PC-9 (cell line): ENCODE results near the gene DYNC2LI1. TPM values are rescaled to one million over a fixed set of nuclear protein-coding genes. Genes with fewer than 3 reads are reported as not detected.
A peak's percentile ranks its signal among the peaks of the same experiment; 100 is the strongest.

ENCODE experiments used
- Bru-seq: library from RNA; stranded (reverse); fragments of 400-500 nt; gene quantifications from one replicate; lab custom pipeline; 2021; lab: Mats Ljungman, UMichigan
- BruChase-seq, 2 experiments: library from RNA; stranded (reverse); fragments of 400-500 nt; gene quantifications; one replicate each; lab custom pipeline; 2021; lab: Mats Ljungman, UMichigan
- BruUV-seq: library from RNA; stranded (reverse); fragments of 400-500 nt; replicated peaks from 2 replicates; lab custom pipeline; 2021; lab: Mats Ljungman, UMichigan
- CTCF ChIA-PET: fragments of 300-600 bp; sonication (Branson Sonifier 250); formaldehyde crosslinking; loops from one replicate; lab custom pipeline; 2022; ENCODE audit warnings: antibody characterized with exemption; lab: Charles Lee
- POLR2A ChIA-PET: fragments of 300-600 bp; sonication (Branson Sonifier 250); formaldehyde crosslinking; loops from one replicate; lab custom pipeline; 2022; ENCODE audit warnings: antibody characterized with exemption; ENCODE audit not compliant: unreplicated experiment; lab: Charles Lee
- DNase-seq, 2 experiments: peaks; one replicate each; pipeline versions ENCODE4 v3.0.0 to v3.0.0-alpha.2; 2015 to 2022; ENCODE audit warnings: mixed read lengths in 1 of 2
- H2AFZ ChIP-seq: fragments of 200-600 bp; sonication (generic); 2 replicates; pipeline ENCODE4 v1.8.1; 2017; ENCODE audit warnings: antibody characterized with exemption
- H3F3A ChIP-seq: fragments of 200-600 bp; sonication (generic); 2 replicates; pipeline ENCODE4 v1.8.1; 2017; ENCODE audit warnings: antibody characterized with exemption, mild to moderate bottlenecking, low read depth; ENCODE audit not compliant: insufficient read depth
- H3K27ac ChIP-seq: fragments of 200-600 bp; sonication (generic); 2 replicates; pipeline ENCODE4 v1.6.1; 2016; ENCODE audit warnings: mixed run types
- H3K27me3 ChIP-seq: fragments of 200-600 bp; sonication (generic); 2 replicates; pipeline ENCODE4 v1.6.1; 2016; ENCODE audit warnings: low read depth, mixed run types; ENCODE audit not compliant: insufficient read depth
- H3K36me3 ChIP-seq: fragments of 200-600 bp; sonication (generic); 2 replicates; pipeline ENCODE4 v1.6.1; 2016; ENCODE audit warnings: low read depth, mixed run types
- H3K4me1 ChIP-seq: fragments of 200-600 bp; sonication (generic); replicated peaks from 2 replicates; pipeline ENCODE4 v1.6.1; 2016; ENCODE audit warnings: mixed run types; ENCODE audit not compliant: insufficient read depth
- H3K4me2 ChIP-seq: fragments of 200-600 bp; sonication (generic); 2 replicates; pipeline ENCODE4 v1.6.1; 2017; ENCODE audit warnings: mixed run types
- H3K4me3 ChIP-seq: fragments of 200-600 bp; sonication (generic); 2 replicates; pipeline ENCODE4 v1.6.1; 2016; ENCODE audit warnings: mixed run types
- H3K79me2 ChIP-seq: fragments of 200-600 bp; sonication (generic); 2 replicates; pipeline ENCODE4 v1.6.1; 2017; ENCODE audit warnings: low read depth, mixed run types
- H3K9me2 ChIP-seq: fragments of 200-600 bp; sonication (generic); 2 replicates; pipeline ENCODE4 v1.8.1; 2017; ENCODE audit warnings: mild to moderate bottlenecking; ENCODE audit not compliant: insufficient read depth
- H3K9me3 ChIP-seq: fragments of 200-600 bp; sonication (generic); 2 replicates; pipeline ENCODE4 v1.8.1; 2016; ENCODE audit warnings: low read depth; ENCODE audit not compliant: insufficient read depth
- H4K20me1 ChIP-seq: fragments of 200-600 bp; sonication (generic); 2 replicates; pipeline ENCODE4 v1.8.1; 2017; ENCODE audit not compliant: insufficient read depth
- CTCF ChIP-seq: fragments of 200-600 bp; sonication (generic); conservative IDR thresholded peaks from 2 replicates; pipeline ENCODE4 v1.6.1; 2017; ENCODE audit warnings: mixed run types, antibody characterized with exemption, mild to moderate bottlenecking, moderate library complexity
- EZH2 ChIP-seq: fragments of 200-600 bp; sonication (generic); IDR thresholded peaks from 2 replicates; pipeline ENCODE4 v1.8.0; 2017; ENCODE audit warnings: antibody characterized with exemption, low read depth
- intact Hi-C: fragments of 100-400 bp; cut with micrococcal nuclease; formaldehyde crosslinking; loops from one replicate; pipeline ENCODE4 v1.10.0; 2022; ENCODE audit not compliant: unreplicated experiment
- long read RNA-seq: library from polyadenylated mRNA; stranded (forward); transcript quantifications from one replicate; pipeline ENCODE4 v2.0.0, GENCODE V29; 2022
- total RNA-seq: library from RNA; stranded (reverse); gene quantifications from 2 replicates; pipeline ENCODE4 v1.2.3, GENCODE V29; 2021

The DYNC2LI1 gene
- total RNA-seq (26.5 and 27.1 TPM in 2 replicates), Bru-seq, nascent RNA (percentile 63 among the genes with signal in this experiment), BruChase-seq, experiment 1, labeled RNA remaining after a 2-hour chase (percentile 79 among the genes with signal in this experiment), BruChase-seq, experiment 2, labeled RNA remaining after a 6-hour chase (percentile 62 among the genes with signal in this experiment)
- long read RNA-seq, transcript DYNC2LI1-210 (13 exons, 1,346 nt), result minor isoform, 9 of 37 reads
- long read RNA-seq, transcript DYNC2LI1-201 (13 exons, 1,399 nt), result major isoform, 11 of 37 reads
- long read RNA-seq, partial matches to known transcripts, result 4 of 37 reads
- long read RNA-seq, other reads (novel, unspliced or antisense), result 8 of 37 reads

GRCh38 chr2:43773876-43774613 is at the start of gene DYNC2LI1:
TSS of gene DYNC2LI1 (plus strand) at chr2:43774039. CDS start at chr2:43774139, 100 bp downstream.
- Histone ChIP-seq H3K79me2 (peaks cover 7% of the 10 kb centered on the region; the same call in 1 of the 2 replicates), H3K4me3 (peak within 1 kb of the TSS; percentile 61), H4K20me1 (0 out of 2 replicates have a peak, but pooled peaks cover 3% of the 10 kb centered on the region), H2AFZ (peak within 1 kb of the TSS; percentile 99), H3K27ac (peak within 1 kb of the TSS; percentile 61), H3K9me3 (no peaks in the 10 kb centered on the region), H3K4me1 (peaks cover 8% of the 10 kb centered on the region; the same call in 1 of the 2 replicates), H3K27me3 (no peaks in the 10 kb centered on the region), H3F3A (peaks cover 8% of the 10 kb centered on the region; the same call in 1 of the 2 replicates), H3K9me2 (no peaks in the 10 kb centered on the region), H3K4me2 (peak within 1 kb of the TSS; percentile 75), H3K36me3 (no peaks in the 10 kb centered on the region)
- CTCF ChIA-PET, result no interaction called here
- TF ChIP-seq CTCF, result no peak
- BruUV-seq, result TSS peak; percentile 81
- intact Hi-C loops, result loop anchor here (1.0 kb wide), 1 partner anchor 137 kb away; the partner anchor contains the start of gene PLEKHH2
- DNase-seq, result peak; percentile 92 to 93
- POLR2A ChIA-PET, result interaction anchor here (0.6 to 0.7 kb wide), 3 partner anchors 126 to 1878 kb away, joined by 3 read pairs; no protein-coding TSS in a partner anchor

- H3K27ac ChIP-seq, result no peak overlapping the region
- no peak for TF ChIP-seq EZH2
- TF ChIP-seq CTCF, result no peak
- H3K36me3 ChIP-seq, result no peaks in the 10 kb centered on the region
- CTCF ChIA-PET, result no interaction called here
- no peak overlapping the region for H2AFZ ChIP-seq
- H3K27me3 ChIP-seq, result no peaks in the 10 kb centered on the region
- no peaks in the 10 kb centered on the region for H4K20me1 ChIP-seq
- POLR2A ChIA-PET, result interaction anchor here (0.5 kb wide), 1 partner anchor 72 kb away, joined by 7 read pairs; no protein-coding TSS in a partner anchor
- no peak overlapping the region for H3K4me2 ChIP-seq
- H3F3A ChIP-seq, result no peaks in the 10 kb centered on the region
- no peaks in the 10 kb centered on the region for H3K79me2 ChIP-seq
- H3K4me3 ChIP-seq, result no peak overlapping the region
- no TSS peak for BruUV-seq
- H3K9me3 ChIP-seq, result no peaks in the 10 kb centered on the region
- peaks cover 11% of the 10 kb centered on the region; the same call in 1 of the 2 replicates for H3K4me1 ChIP-seq
- intact Hi-C loops, result no loop called here
- H3K9me2 ChIP-seq, result no peaks in the 10 kb centered on the region
- no peak for DNase-seq
Observed at GRCh38 chr2:43724728-43725526, 48.9 kb upstream of the DYNC2LI1 start.
